A204.1 (cell line): ENCODE data around the gene FMR1.

Experiments
- FAIRE-seq: peaks from 2 replicates; lab custom pipeline; 2012; peaks lifted over from hg19 to GRCh38; lab: Jason Lieb, UNC

The FMR1 gene

GRCh38 chrX:147911192-147912022 lies at the start of gene FMR1:
Gene FMR1 (plus strand): TSS chrX:147911919. CDS start chrX:147912180, 261 bp downstream.
- FAIRE-seq: no peak

GRCh38 chrX:147875866-147876596 lies 35.7 kb upstream of the FMR1 start:
- FAIRE-seq: no peak

- FAIRE-seq: no peak
These were observed 34.7 kb upstream of the FMR1 start for GRCh38 chrX:147876849-147877646.

GRCh38 chrX:147877726-147878125 lies 34.0 kb upstream of the FMR1 start:
- no peak for FAIRE-seq

- no peak for FAIRE-seq
These were observed 26.8 kb upstream of the FMR1 start for GRCh38 chrX:147884958-147885357.

GRCh38 chrX:147890756-147891155 lies 21.0 kb upstream of the FMR1 start:
- FAIRE-seq: no peak

- no peak for FAIRE-seq
These were observed 19.8 kb upstream of the FMR1 start for GRCh38 chrX:147891896-147892295.

GRCh38 chrX:147893741-147894140 lies 18.0 kb upstream of the FMR1 start:
- no peak for FAIRE-seq

- FAIRE-seq: no peak
These were observed 17.3 kb upstream of the FMR1 start for GRCh38 chrX:147894366-147894963.

GRCh38 chrX:147897117-147897516 lies 14.6 kb upstream of the FMR1 start:
- no peak for FAIRE-seq

GRCh38 chrX:147898951-147899350 lies 12.8 kb upstream of the FMR1 start:
- no peak for FAIRE-seq

GRCh38 chrX:147899379-147900114 lies 12.2 kb upstream of the FMR1 start:
- no peak for FAIRE-seq

GRCh38 chrX:147900349-147900748 lies 11.4 kb upstream of the FMR1 start:
- FAIRE-seq: no peak

GRCh38 chrX:147901461-147902126 lies 10.1 kb upstream of the FMR1 start:
- no peak for FAIRE-seq

GRCh38 chrX:147902270-147902669 lies 9.4 kb upstream of the FMR1 start:
- FAIRE-seq: no peak

- no peak for FAIRE-seq
These were observed 3.6 kb upstream of the FMR1 start for GRCh38 chrX:147908106-147908505.

GRCh38 chrX:147910607-147911006 lies 1.1 kb upstream of the FMR1 start:
- FAIRE-seq: no peak

- no peak for FAIRE-seq
These were observed 528 bp downstream of the FMR1 start for GRCh38 chrX:147912093-147912801.

- no peak for FAIRE-seq
These were observed 1.9 kb downstream of the FMR1 start for GRCh38 chrX:147913570-147913969.

GRCh38 chrX:147914591-147914990 lies 2.9 kb downstream of the FMR1 start:
- FAIRE-seq: no peak
